Stimulated activated CD8-positive, alpha-beta memory T cell treated with anti-CD3 and anti-CD28 coated beads, Interleukin-12 subunit alpha, Interleukin-12 subunit beta, amount 100 ng/mL, for 4 hours (primary cell): ENCODE results near the gene KIF2C.
"Not testable (repeated sequence)": the region's sequence is repeated elsewhere in the genome, so short reads cannot be mapped to it uniquely, and the experiment has no call there.

Source experiments
- DNase-seq: peaks from one replicate; pipeline ENCODE4 v3.0.0-alpha.2; 2020; ENCODE audit warnings: low read depth

KIF2C gene

DNA sequence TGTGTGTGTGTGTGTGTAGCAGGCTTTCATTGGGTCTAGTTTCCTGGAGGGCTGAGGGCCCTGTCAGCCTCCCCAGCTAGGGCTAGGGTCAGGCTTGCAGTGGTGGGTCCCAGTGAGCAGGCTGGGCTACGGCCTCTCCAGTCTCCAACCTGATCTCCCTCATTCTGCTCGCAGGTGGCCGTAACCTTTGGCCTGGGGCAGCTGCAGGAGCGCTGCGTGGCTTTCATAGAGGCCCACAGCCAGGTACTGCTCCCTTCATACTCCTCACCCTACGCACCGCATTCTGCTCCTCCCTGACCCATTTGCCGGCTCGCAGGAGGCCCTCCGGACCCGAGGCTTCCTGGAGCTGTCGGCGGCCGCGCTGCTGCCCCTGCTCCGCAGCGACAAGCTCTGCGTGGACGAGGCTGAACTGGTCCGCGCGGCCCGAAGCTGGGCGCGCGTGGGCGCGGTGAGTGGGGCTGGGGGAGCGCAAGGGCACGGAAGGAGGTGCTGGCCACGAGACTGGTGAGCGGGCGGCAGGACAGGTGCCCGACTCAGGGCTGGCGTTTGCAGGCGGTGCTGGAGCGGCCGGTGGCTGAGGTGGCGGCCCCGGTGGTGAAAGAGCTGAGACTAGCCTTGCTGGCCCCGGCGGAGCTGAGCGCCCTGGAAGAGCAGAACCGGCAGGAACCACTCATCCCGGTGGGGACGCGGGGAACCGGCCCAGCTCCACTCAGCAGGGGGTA is 73.3 kb downstream of the KIF2C start:
- DNase-seq, result no peak

- DNase-seq, result not testable (repeated sequence)
Observed at GRCh38 chr1:44815926-44816325, 76.3 kb downstream of the KIF2C start.

DNA sequence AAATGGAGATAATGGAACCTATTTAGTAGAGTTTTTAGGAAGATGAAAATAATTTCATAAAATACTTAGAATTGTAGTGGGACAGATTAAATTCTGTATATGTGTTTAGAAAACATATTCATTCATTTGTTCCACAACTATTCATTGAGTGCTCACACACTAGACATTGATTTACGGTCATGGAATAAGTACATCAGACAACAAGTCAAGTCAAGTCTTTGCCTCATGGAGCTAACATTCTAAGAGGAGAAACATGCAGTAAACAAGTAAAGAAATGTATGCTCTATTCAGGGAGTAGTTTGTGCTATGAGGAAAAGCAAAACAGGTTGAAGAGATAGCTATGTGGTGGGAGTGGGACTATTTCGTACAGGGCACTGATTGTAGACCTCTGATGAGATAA is 77.7 kb downstream of the KIF2C start:
- DNase-seq, result no peak
